Measurements from ENCODE around the gene CACUL1.

Gene CACUL1

DNA sequence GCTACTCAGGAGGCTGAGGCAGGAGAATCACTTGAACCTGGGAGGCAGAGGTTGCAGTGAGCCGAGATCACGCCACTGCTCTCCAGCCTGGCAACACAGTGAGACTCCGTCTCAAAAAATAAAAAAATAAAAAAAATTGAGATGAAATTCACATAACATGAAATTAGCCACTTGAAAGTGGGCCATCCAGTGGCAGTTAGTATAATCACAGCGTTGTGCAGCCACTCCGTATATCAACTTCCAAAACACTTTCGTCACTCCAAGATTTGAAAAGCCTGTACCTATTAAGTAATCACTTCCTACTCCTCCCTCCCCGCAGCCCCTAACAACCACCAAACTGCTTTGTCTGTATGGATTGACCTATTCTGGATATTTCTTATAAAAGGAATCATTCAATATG, 20.7 kb upstream of the CACUL1 start:
- Mint-ChIP-seq H3K27me3 (ENCODE audit: low read depth) (peaks cover 3% of the 10 kb centered on the region), H3K9me3 (peaks cover 10% of the 10 kb centered on the region), H3K4me3 (no peak overlapping the region), H3K4me1 (no peaks in the 10 kb centered on the region), H3K27ac (no peak overlapping the region), H3K36me3 (ENCODE audit: low read depth) (no peaks in the 10 kb centered on the region)
- TF ChIP-seq, protein P1, sequence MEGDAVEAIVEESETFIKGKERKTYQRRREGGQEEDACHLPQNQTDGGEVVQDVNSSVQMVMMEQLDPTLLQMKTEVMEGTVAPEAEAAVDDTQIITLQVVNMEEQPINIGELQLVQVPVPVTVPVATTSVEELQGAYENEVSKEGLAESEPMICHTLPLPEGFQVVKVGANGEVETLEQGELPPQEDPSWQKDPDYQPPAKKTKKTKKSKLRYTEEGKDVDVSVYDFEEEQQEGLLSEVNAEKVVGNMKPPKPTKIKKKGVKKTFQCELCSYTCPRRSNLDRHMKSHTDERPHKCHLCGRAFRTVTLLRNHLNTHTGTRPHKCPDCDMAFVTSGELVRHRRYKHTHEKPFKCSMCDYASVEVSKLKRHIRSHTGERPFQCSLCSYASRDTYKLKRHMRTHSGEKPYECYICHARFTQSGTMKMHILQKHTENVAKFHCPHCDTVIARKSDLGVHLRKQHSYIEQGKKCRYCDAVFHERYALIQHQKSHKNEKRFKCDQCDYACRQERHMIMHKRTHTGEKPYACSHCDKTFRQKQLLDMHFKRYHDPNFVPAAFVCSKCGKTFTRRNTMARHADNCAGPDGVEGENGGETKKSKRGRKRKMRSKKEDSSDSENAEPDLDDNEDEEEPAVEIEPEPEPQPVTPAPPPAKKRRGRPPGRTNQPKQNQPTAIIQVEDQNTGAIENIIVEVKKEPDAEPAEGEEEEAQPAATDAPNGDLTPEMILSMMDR (IDR thresholded peaks at IDR 0.05; ENCODE audit: unreplicated experiment in 3 of 3) = no peak

- Mint-ChIP-seq H3K4me3 (no peak overlapping the region), H3K36me3 (ENCODE audit: low read depth) (no peaks in the 10 kb centered on the region), H3K27ac (no peak overlapping the region), H3K27me3 (ENCODE audit: low read depth) (peaks cover 3% of the 10 kb centered on the region), H3K4me1 (no peaks in the 10 kb centered on the region), H3K9me3 (peaks cover 10% of the 10 kb centered on the region)
- TF ChIP-seq, protein P1 (IDR thresholded peaks at IDR 0.05; ENCODE audit: unreplicated experiment in 3 of 3) = no peak
Observed at GRCh38 chr10:118773041-118773440, 18.3 kb upstream of the CACUL1 start.

GRCh38 chr10:118771976-118772375, 17.2 kb upstream of the CACUL1 start:
- peaks cover 5% of the 10 kb centered on the region for H3K9me3 Mint-ChIP-seq

DNA sequence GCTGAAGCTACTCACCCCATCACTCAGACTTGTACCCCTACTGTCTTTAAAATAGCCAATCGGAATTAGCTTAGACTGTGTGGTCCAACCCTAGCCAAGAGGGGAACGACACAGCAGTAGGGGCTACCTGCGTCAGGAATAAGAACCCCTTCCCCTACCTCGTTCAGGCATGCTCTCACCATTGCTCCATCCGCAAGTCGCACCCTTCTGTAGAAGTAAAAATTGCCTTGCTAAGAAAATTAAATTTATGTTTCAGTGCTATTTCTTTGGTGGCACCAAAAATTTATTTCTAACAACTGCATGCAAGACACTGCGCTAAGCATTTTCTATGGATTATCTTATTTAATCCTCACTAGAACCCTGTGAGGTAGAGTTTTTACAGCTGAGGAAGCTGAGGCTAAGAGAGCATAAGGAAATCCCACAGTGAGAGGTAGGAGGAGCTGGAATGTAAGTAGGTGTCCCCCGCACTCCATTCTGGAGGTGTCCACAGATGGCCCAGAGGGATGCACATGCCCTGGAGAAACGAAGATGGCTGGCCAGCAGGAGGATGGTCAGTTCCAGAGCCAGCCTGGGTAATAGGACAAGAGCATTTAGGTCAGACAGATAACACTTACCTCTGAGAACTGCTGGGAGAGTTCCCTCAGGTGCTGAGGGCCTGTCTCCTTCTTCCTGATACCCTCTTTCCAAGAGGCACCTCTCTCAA, 15.3 kb upstream of the CACUL1 start:
- TF ChIP-seq, protein P1 (IDR thresholded peaks at IDR 0.05; ENCODE audit: unreplicated experiment in 3 of 3) = no peak
- H3K4me1 Mint-ChIP-seq = no peaks in the 10 kb centered on the region
- H3K27me3 Mint-ChIP-seq (ENCODE audit: low read depth) = no peaks in the 10 kb centered on the region
- no peak overlapping the region for H3K27ac Mint-ChIP-seq
- H3K4me3 Mint-ChIP-seq = no peak overlapping the region
- H3K9me3 Mint-ChIP-seq = no peaks in the 10 kb centered on the region
- H3K36me3 Mint-ChIP-seq (ENCODE audit: low read depth) = no peaks in the 10 kb centered on the region

More at GRCh38 chr10:118771976-118772375, 17.2 kb upstream of the CACUL1 start:
- TF ChIP-seq, protein P1 (IDR thresholded peaks at IDR 0.05; ENCODE audit: unreplicated experiment in 3 of 3) = no peak
- Mint-ChIP-seq H3K27ac (no peak overlapping the region), H3K27me3 (ENCODE audit: low read depth) (peaks cover 3% of the 10 kb centered on the region), H3K4me1 (no peaks in the 10 kb centered on the region), H3K4me3 (no peak overlapping the region), H3K36me3 (ENCODE audit: low read depth) (no peaks in the 10 kb centered on the region)

DNA sequence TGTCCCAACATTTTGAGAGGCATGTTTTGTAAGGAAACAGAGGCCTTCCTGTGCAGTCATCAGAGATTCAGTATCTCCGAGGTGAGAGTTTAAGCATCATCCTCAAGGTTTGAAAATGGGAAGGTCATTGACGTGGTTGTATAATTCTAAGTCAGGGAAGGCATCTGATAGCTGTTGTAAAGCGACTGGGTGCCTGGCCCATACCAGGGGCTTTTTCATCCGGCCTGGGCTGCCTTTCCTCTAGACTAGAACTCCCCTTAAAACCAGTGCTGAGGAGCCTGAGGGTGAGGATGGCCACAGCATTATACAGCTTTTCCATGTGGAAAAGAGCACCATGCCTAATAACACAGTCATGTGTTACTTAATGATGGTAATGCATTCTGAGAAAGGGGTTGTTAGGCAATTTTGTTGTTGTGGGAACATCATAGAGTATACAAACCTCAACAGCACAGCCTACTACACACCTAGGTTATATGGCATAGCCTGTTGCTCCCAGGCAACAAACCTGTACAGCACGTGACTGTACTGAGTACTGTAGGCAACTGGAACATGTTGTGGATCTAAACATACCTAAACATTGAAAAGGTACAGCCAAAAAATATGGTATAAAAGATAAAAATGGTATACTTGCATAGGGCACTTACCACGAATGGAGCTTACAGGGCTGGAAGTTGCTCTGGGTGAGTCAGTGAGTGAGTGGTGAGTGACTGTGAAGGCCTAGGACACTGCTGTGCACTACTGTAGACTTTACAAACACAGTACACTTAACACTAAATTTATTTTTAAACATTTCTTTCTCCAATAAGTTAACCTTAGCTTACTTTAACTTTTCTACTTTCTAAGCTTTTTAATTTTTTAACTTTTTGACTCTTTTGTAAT, 13.5 kb upstream of the CACUL1 start:
- Mint-ChIP-seq H3K36me3 (ENCODE audit: low read depth) (no peaks in the 10 kb centered on the region), H3K9me3 (no peaks in the 10 kb centered on the region), H3K4me3 (no peak overlapping the region), H3K4me1 (no peaks in the 10 kb centered on the region), H3K27me3 (ENCODE audit: low read depth) (no peaks in the 10 kb centered on the region), H3K27ac (no peak overlapping the region)
- TF ChIP-seq, protein P1 (IDR thresholded peaks at IDR 0.05; ENCODE audit: unreplicated experiment in 3 of 3) = no peak
